ENCODE data around the gene FAM118A.

Gene FAM118A

GRCh38 chr22:45336971-45337431 lies 27.3 kb downstream of the FAM118A start:
- no peaks in the 10 kb centered on the region for H3K4me1 ChIP-seq (ENCODE audit: low read length)
- no peaks in the 10 kb centered on the region for H3K27me3 ChIP-seq (ENCODE audit: low read depth, low read length)
- H3K9ac ChIP-seq (ENCODE audit: low read length), result no peak overlapping the region
- no peaks in the 10 kb centered on the region for H3K79me2 ChIP-seq (ENCODE audit: low read length)
- no peak overlapping the region for H3K4me2 ChIP-seq (ENCODE audit: low read length)
- no peaks in the 10 kb centered on the region for H4K20me1 ChIP-seq (ENCODE audit: insufficient read depth, low read length)
- H3K4me3 ChIP-seq (ENCODE audit: low read length), result no peak overlapping the region
- no peak overlapping the region for H3K27ac ChIP-seq (ENCODE audit: low read length)
- H2AFZ ChIP-seq (ENCODE audit: low read depth, low read length), result no peak overlapping the region
- H3K36me3 ChIP-seq (replicated peaks; ENCODE audit: low read depth, low read length), result peaks cover 76% of the 10 kb centered on the region
- TF ChIP-seq EZH2phosphoT487 (IDR thresholded peaks at IDR 0.05; ENCODE audit: low read depth) (no peak), CTCF (IDR thresholded peaks at IDR 0.05; ENCODE audit: low read depth, low read length) (no peak)
- H3K9me3 ChIP-seq (ENCODE audit: insufficient read depth, low read length), result no peaks in the 10 kb centered on the region

DNA sequence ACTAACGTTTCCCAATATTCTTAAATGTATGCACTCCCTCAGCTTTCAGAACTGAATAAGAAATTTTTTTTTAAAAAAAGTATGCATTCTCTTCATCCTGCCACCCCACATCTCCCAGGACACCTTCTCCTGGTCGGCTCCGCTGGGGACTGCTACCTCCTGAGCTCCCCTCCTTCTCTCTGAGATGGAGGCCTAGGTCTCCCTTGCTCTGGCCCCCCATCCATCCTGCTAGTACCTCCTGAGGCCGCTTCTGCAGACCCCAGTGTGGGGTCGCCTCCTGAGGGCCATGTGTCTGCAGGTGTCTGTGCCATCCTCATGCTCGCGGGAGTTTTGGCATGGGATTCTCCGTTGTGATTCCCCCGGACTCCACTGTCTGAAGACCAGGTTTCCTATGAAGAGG lies 27.8 kb downstream of the FAM118A start:
- H3K9me3 ChIP-seq (ENCODE audit: insufficient read depth, low read length), result no peaks in the 10 kb centered on the region
- no peaks in the 10 kb centered on the region for H3K4me1 ChIP-seq (ENCODE audit: low read length)
- no peak overlapping the region for H3K27ac ChIP-seq (ENCODE audit: low read length)
- H4K20me1 ChIP-seq (ENCODE audit: insufficient read depth, low read length), result no peaks in the 10 kb centered on the region
- H3K36me3 ChIP-seq (replicated peaks; ENCODE audit: low read depth, low read length), result peaks cover 73% of the 10 kb centered on the region
- no peak for TF ChIP-seq CTCF (IDR thresholded peaks at IDR 0.05; ENCODE audit: low read depth, low read length)
- TF ChIP-seq EZH2phosphoT487 (IDR thresholded peaks at IDR 0.05; ENCODE audit: low read depth), result no peak
- no peak overlapping the region for H3K9ac ChIP-seq (ENCODE audit: low read length)
- H3K4me2 ChIP-seq (ENCODE audit: low read length), result no peak overlapping the region
- no peaks in the 10 kb centered on the region for H3K27me3 ChIP-seq (ENCODE audit: low read depth, low read length)
- no peak overlapping the region for H3K4me3 ChIP-seq (ENCODE audit: low read length)
- no peaks in the 10 kb centered on the region for H3K79me2 ChIP-seq (ENCODE audit: low read length)
- H2AFZ ChIP-seq (ENCODE audit: low read depth, low read length), result no peak overlapping the region

GRCh38 chr22:45338795-45339194 lies 29.1 kb downstream of the FAM118A start:
- no peak overlapping the region for H3K9ac ChIP-seq (ENCODE audit: low read length)
- peaks cover 66% of the 10 kb centered on the region for H3K36me3 ChIP-seq (replicated peaks; ENCODE audit: low read depth, low read length)
- no peaks in the 10 kb centered on the region for H3K27me3 ChIP-seq (ENCODE audit: low read depth, low read length)
- H3K4me1 ChIP-seq (ENCODE audit: low read length), result no peaks in the 10 kb centered on the region
- H3K4me3 ChIP-seq (ENCODE audit: low read length), result no peak overlapping the region
- no peak overlapping the region for H3K4me2 ChIP-seq (ENCODE audit: low read length)
- TF ChIP-seq EZH2phosphoT487 (IDR thresholded peaks at IDR 0.05; ENCODE audit: low read depth), result no peak
- TF ChIP-seq CTCF (IDR thresholded peaks at IDR 0.05; ENCODE audit: low read depth, low read length), result no peak
- H3K27ac ChIP-seq (ENCODE audit: low read length), result no peak overlapping the region
- no peaks in the 10 kb centered on the region for H3K9me3 ChIP-seq (ENCODE audit: insufficient read depth, low read length)
- no peaks in the 10 kb centered on the region for H4K20me1 ChIP-seq (ENCODE audit: insufficient read depth, low read length)
- no peaks in the 10 kb centered on the region for H3K79me2 ChIP-seq (ENCODE audit: low read length)
- no peak overlapping the region for H2AFZ ChIP-seq (ENCODE audit: low read depth, low read length)

GRCh38 chr22:45340323-45340722 lies 30.6 kb downstream of the FAM118A start:
- Histone ChIP-seq H3K79me2 (ENCODE audit: low read length) (no peaks in the 10 kb centered on the region), H3K27ac (ENCODE audit: low read length) (no peak overlapping the region), H2AFZ (ENCODE audit: low read depth, low read length) (no peak overlapping the region), H3K36me3 (replicated peaks; ENCODE audit: low read depth, low read length) (peaks cover 66% of the 10 kb centered on the region), H4K20me1 (ENCODE audit: insufficient read depth, low read length) (no peaks in the 10 kb centered on the region), H3K9ac (ENCODE audit: low read length) (no peak overlapping the region), H3K4me2 (ENCODE audit: low read length) (no peak overlapping the region), H3K4me1 (ENCODE audit: low read length) (no peaks in the 10 kb centered on the region), H3K27me3 (ENCODE audit: low read depth, low read length) (no peaks in the 10 kb centered on the region), H3K4me3 (ENCODE audit: low read length) (no peak overlapping the region), H3K9me3 (ENCODE audit: insufficient read depth, low read length) (no peaks in the 10 kb centered on the region)
- TF ChIP-seq EZH2phosphoT487 (IDR thresholded peaks at IDR 0.05; ENCODE audit: low read depth), result no peak
- TF ChIP-seq CTCF (IDR thresholded peaks at IDR 0.05; ENCODE audit: low read depth, low read length), result no peak
